ENCODE measurements around the gene TBC1D12. TPM values are rescaled to one million over a fixed set of nuclear protein-coding genes. Genes with fewer than 3 reads are reported as not detected.

TBC1D12 gene
- total RNA-seq, 1 donor from 2014 or later, result 12.9 TPM

DNA sequence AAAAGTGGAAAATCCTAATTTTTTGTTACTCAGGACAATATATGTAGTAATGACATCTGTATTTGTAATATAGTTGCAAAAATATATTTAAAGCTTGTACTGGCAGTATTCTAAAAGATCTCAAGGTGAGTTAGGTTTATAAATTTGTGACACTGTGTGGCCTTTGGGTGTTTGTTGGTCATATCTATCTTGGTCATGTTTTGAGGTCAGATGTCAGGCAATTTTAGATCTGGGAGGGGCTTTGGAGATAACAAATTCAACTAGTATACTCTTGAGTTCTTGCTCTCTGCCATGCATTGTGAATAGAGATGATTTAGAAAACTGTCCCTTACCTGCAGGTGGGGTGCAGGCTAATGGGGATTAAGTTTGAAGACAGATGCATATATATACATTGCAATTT is 3.1 kb downstream of the TBC1D12 start:
- TF ChIP-seq, protein P1, sequence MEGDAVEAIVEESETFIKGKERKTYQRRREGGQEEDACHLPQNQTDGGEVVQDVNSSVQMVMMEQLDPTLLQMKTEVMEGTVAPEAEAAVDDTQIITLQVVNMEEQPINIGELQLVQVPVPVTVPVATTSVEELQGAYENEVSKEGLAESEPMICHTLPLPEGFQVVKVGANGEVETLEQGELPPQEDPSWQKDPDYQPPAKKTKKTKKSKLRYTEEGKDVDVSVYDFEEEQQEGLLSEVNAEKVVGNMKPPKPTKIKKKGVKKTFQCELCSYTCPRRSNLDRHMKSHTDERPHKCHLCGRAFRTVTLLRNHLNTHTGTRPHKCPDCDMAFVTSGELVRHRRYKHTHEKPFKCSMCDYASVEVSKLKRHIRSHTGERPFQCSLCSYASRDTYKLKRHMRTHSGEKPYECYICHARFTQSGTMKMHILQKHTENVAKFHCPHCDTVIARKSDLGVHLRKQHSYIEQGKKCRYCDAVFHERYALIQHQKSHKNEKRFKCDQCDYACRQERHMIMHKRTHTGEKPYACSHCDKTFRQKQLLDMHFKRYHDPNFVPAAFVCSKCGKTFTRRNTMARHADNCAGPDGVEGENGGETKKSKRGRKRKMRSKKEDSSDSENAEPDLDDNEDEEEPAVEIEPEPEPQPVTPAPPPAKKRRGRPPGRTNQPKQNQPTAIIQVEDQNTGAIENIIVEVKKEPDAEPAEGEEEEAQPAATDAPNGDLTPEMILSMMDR (conservative IDR thresholded peaks at IDR 0.05; ENCODE audit: low read depth, low read length), result no peak
- H3K4me3 ChIP-seq (ENCODE audit: low read depth, low read length), result no peak overlapping the region
- DNase-seq (ENCODE audit: low read depth), result no peak

DNA sequence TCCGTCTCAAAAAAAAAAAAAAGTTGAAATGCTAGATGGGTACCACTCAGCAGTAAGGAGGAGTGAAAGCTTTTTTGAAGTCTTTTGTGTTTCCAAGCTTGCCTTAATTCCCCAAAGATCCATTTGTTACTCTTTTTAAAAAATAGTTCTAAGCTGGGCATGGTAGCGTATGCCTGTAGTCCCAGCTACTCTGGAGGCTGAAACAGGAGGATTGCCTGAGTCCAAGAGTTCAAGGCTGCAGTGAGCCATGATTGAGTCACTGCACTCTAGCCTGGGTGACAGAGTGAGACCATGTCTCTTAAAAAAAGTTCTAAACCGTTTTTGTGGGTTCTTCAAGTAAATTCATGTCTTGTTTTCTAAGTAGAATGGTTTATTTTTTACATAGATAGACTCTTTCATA is 5.3 kb downstream of the TBC1D12 start:
- TF ChIP-seq, protein P1 (conservative IDR thresholded peaks at IDR 0.05; ENCODE audit: low read depth, low read length), result no peak
- no peak overlapping the region for H3K4me3 ChIP-seq (ENCODE audit: low read depth, low read length)

DNA sequence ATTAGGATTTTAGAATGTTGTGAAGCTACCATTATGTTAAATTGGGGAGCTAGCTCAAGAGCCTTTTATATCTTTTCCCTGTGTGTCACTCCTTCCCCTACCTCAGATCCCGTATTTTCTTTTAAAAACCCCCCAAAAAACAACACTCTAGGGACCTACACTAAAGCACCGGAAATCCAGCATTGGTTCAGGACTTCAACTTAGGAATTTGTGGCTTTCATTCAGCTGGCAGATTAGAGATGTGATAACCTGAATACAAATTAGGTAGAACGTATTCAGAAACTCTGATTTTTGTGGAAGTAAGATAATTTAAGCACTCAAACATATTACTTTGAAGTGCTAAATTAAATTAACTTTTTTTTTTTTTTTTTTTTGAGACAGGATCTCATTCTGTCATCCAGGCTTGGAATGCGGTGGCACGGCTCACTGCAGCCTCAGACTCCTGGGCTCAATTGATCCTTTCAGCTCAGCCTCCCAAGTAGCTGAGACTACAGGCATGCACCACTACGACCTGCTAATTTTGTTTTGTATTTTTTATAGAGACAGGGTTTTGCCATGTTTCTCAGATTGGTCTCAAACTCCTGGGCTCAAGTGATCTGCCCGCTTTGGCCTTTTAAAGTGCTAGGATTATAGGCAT is 6.8 kb downstream of the TBC1D12 start:
- TF ChIP-seq, protein P1 (conservative IDR thresholded peaks at IDR 0.05; ENCODE audit: low read depth, low read length), result no peak
- H3K4me3 ChIP-seq (ENCODE audit: low read depth, low read length), result no peak overlapping the region
- no peak for DNase-seq (ENCODE audit: low read depth)

More for the DNA sequence above, 5.3 kb downstream of the TBC1D12 start:
- DNase-seq (ENCODE audit: low read depth), result no peak

DNA sequence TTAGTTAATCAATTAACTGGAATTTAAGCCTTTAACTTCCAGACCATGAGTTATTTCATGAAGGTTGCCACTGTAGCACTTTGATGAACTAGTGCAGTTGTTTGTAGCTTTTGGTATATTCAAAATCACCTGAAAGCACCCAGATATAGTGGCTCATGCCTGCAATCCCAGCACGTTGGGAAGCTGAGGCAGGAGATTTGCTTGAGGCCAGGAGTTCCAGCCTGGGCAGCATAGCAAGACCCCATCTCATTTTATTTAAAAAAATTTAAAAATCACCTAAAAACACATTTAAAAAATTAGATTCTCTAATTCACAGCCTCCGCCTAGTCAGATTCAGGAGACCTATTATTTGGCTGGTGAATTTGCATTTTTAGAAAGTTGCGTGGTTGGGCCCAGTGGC is 9.0 kb downstream of the TBC1D12 start:
- no peak overlapping the region for H3K4me3 ChIP-seq (ENCODE audit: low read depth, low read length)
- TF ChIP-seq, protein P1 (conservative IDR thresholded peaks at IDR 0.05; ENCODE audit: low read depth, low read length), result no peak
- no peak for DNase-seq (ENCODE audit: low read depth)

DNA sequence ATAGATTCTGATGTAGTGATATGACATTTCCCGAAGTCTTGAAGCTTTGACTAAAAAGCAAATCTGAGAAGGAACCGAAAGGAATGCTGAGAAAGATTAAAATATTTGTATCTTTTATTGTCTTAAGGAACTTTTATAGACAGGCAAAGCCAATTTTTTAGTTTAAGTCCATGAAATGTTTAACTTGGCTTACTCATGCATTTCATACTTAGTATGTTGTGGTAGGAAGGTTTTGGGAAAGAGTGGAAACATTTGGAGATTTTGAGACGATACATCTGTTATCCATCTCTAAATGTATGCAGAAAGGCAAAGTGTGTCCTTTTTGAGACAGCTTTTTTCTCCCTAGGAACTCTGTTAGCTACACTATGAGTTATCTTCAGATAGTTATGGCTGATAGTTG is 10.1 kb downstream of the TBC1D12 start:
- TF ChIP-seq, protein P1 (conservative IDR thresholded peaks at IDR 0.05; ENCODE audit: low read depth, low read length), result no peak
- no peak overlapping the region for H3K4me3 ChIP-seq (ENCODE audit: low read depth, low read length)
- no peak for DNase-seq (ENCODE audit: low read depth)

DNA sequence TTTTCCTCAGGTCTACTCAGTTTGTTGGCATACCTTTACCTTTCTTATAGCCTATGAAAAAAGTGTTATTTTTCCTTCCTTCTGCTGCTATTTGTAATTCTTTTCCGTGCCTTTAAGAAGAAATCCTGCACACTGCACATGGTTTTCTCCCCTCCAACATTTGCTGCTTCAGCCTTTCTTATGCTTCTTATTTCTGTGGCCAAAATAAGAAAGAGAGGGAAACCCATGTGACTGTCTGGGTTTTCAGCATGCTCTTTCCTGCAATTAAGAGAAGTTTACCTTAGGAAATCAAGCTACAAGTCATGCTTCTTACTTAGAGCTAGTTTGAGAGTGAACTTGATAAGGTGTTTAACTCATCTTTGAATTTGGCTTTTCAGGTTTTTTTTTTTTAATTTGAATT is 11.0 kb downstream of the TBC1D12 start:
- no peak overlapping the region for H3K4me3 ChIP-seq (ENCODE audit: low read depth, low read length)
- DNase-seq (ENCODE audit: low read depth), result no peak
- TF ChIP-seq, protein P1 (conservative IDR thresholded peaks at IDR 0.05; ENCODE audit: low read depth, low read length), result no peak

DNA sequence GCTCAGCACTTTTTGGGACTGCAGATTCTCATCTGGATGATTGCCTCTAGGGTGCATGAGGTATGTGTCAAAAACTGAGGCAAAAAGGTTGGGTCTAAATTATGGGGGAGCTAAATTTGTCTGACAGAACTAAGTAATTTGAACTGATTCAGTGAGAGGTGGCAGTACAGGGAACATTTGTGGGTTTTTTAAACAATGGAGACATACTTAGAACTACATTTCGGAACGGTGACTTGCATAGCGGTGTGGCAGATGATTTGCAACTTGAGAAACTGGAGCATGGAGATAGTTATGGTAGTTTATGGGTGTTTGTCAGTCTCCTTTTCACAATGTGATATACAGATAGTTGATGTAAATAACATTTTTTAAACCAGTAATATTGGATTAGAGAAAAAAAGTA is 14.6 kb downstream of the TBC1D12 start:
- no peak overlapping the region for H3K4me3 ChIP-seq (ENCODE audit: low read depth, low read length)
- no peak for DNase-seq (ENCODE audit: low read depth)
- TF ChIP-seq, protein P1 (conservative IDR thresholded peaks at IDR 0.05; ENCODE audit: low read depth, low read length), result no peak
